SK-N-SH (cell line): ENCODE measurements around the gene HECW1. TPM values are rescaled to one million over a fixed set of nuclear protein-coding genes. Genes with fewer than 3 reads are reported as not detected.

ENCODE experiments used
- CTCF ChIA-PET: fragments of 300-600, 350-600 bp; formaldehyde crosslinking; extraction: SDS; loops from one replicate; lab custom pipeline; 2021; lab: Yijun Ruan, JAX
- POLR2A ChIA-PET: fragments of 350-600 bp; sonication (Branson Sonifier 250); formaldehyde crosslinking; extraction: SDS; loops from one replicate; lab custom pipeline; 2020; ENCODE audit warnings: antibody characterized with exemption, inconsistent platforms; lab: Yijun Ruan, JAX
- DNase-seq: peaks from one replicate; pipeline ENCODE4 v3.0.0; 2012
- H2AFZ ChIP-seq: fragments of 200-600 bp; sonication (generic); 2 replicates; pipeline ENCODE4 v1.8.1; 2016; ENCODE audit warnings: antibody characterized with exemption, mild to moderate bottlenecking, low read depth
- H3F3A ChIP-seq: fragments of 200-600 bp; sonication (generic); replicated peaks from 2 replicates; pipeline ENCODE3; 2016; ENCODE audit warnings: antibody characterized with exemption, mild to moderate bottlenecking; ENCODE audit not compliant: insufficient read depth
- H3K27ac ChIP-seq, 2 experiments: fragments of 200-500 bp in 1 of 2; fragments of 200-600 bp in 1 of 2; sonication (Bioruptor generic) in 1 of 2; sonication (generic), shearing (Covaris generic) in 1 of 2; 2 replicates each; pipeline versions ENCODE4 v1.5.1 to v1.6.1; 2014 to 2016; ENCODE audit warnings: low read depth in 2 of 2, inconsistent platforms in 1 of 2, low read length in 1 of 2, mild to moderate bottlenecking in 1 of 2, mixed read lengths in 1 of 2
- H3K27me3 ChIP-seq: fragments of 200-600 bp; sonication (generic), shearing (Covaris generic); 2 replicates; pipeline ENCODE4 v1.6.1; 2016; ENCODE audit warnings: mixed run types; ENCODE audit not compliant: insufficient read depth
- H3K36me3 ChIP-seq, 2 experiments: fragments of 200-500 bp in 1 of 2; fragments of 200-600 bp in 1 of 2; sonication (Bioruptor generic) in 1 of 2; sonication (generic) in 1 of 2; replicated peaks in 1 of 2; 2 replicates each; pipeline versions ENCODE3 to v1.5.1; 2014 to 2016; ENCODE audit warnings: low read length in 1 of 2, mild to moderate bottlenecking in 1 of 2; ENCODE audit not compliant: insufficient read depth in 2 of 2, control insufficient read depth in 1 of 2
- H3K4me1 ChIP-seq, 2 experiments: fragments of 200-500 bp in 1 of 2; fragments of 200-600 bp in 1 of 2; sonication (Bioruptor generic) in 1 of 2; sonication (generic), shearing (Covaris generic) in 1 of 2; 2 replicates each; pipeline versions ENCODE4 v1.5.1 to v1.6.1; 2014 to 2016; ENCODE audit warnings: low read depth in 1 of 2, low read length in 1 of 2, mixed run types in 1 of 2; ENCODE audit not compliant: insufficient read depth in 2 of 2, control insufficient read depth in 1 of 2
- H3K4me2 ChIP-seq: fragments of 200-600 bp; sonication (generic), shearing (Covaris generic); 2 replicates; pipeline ENCODE4 v1.6.1; 2017; ENCODE audit warnings: mixed run types
- H3K4me3 ChIP-seq, 2 experiments: fragments of 200-500 bp in 1 of 2; fragments of 200-600 bp in 1 of 2; sonication (Bioruptor generic) in 1 of 2; sonication (generic), shearing (Covaris generic) in 1 of 2; 2 replicates each; pipeline versions ENCODE4 v1.5.1 to v1.8.1; 2014 to 2016; ENCODE audit warnings: low read depth in 2 of 2, inconsistent platforms in 1 of 2, low read length in 1 of 2, mild to moderate bottlenecking in 1 of 2, mixed read lengths in 1 of 2, moderate library complexity in 1 of 2
- H3K79me2 ChIP-seq: fragments of 200-600 bp; sonication (generic); 2 replicates; pipeline ENCODE4 v1.8.1; 2017; ENCODE audit warnings: mild to moderate bottlenecking; ENCODE audit not compliant: insufficient read depth
- H3K9ac ChIP-seq: fragments of 200-600 bp; sonication (generic); 2 replicates; pipeline ENCODE4 v1.6.1; 2017; ENCODE audit warnings: mixed run types
- H3K9me2 ChIP-seq: fragments of 200-600 bp; sonication (generic); 2 replicates; pipeline ENCODE4 v1.6.1; 2017; ENCODE audit warnings: mixed run types
- H3K9me3 ChIP-seq: fragments of 200-600 bp; sonication (generic); 2 replicates; pipeline ENCODE4 v1.6.1; 2017; ENCODE audit warnings: mixed run types, mild to moderate bottlenecking, moderate library complexity
- H4K20me1 ChIP-seq: fragments of 200-600 bp; sonication (generic); 2 replicates; pipeline ENCODE4 v1.6.1; 2017; ENCODE audit warnings: mild to moderate bottlenecking, mixed run types; ENCODE audit not compliant: insufficient read depth
- ELF1 ChIP-seq: IDR thresholded peaks from 2 replicates; pipeline ENCODE4 v1.4.0; 2012
- FOSL2 ChIP-seq: IDR thresholded peaks from 2 replicates; pipeline ENCODE4 v1.4.0; 2012; ENCODE audit warnings: low read depth, mild to moderate bottlenecking, moderate library complexity, borderline replicate concordance
- FOXM1 ChIP-seq: IDR thresholded peaks from 2 replicates; pipeline ENCODE4 v1.4.0; 2012; ENCODE audit warnings: low read depth, mild to moderate bottlenecking
- GABPA ChIP-seq: IDR thresholded peaks from 2 replicates; pipeline ENCODE4 v1.4.0; 2012; ENCODE audit warnings: low read depth, mild to moderate bottlenecking
- GATA2 ChIP-seq: sonication (generic); formaldehyde crosslinking; IDR thresholded peaks from 2 replicates; pipeline ENCODE4 v1.5.0; 2020; ENCODE audit warnings: mild to moderate bottlenecking, missing genetic modification reagents
- JUND ChIP-seq: IDR thresholded peaks from 2 replicates; pipeline ENCODE4 v1.4.0; 2012
- NFIC ChIP-seq: IDR thresholded peaks from 2 replicates; pipeline ENCODE4 v1.4.0; 2012; ENCODE audit warnings: borderline replicate concordance
- POLR2AphosphoS5 ChIP-seq: IDR thresholded peaks from 2 replicates; pipeline ENCODE4 v1.6.1; 2012; ENCODE audit warnings: low read depth, low read length
- TAF1 ChIP-seq: IDR thresholded peaks from 2 replicates; pipeline ENCODE4 v1.6.1; 2012; ENCODE audit warnings: low read depth, mild to moderate bottlenecking, low read length, moderate library complexity, borderline replicate concordance
- TEAD4 ChIP-seq: IDR thresholded peaks from 2 replicates; pipeline ENCODE4 v1.4.0; 2012; ENCODE audit warnings: mild to moderate bottlenecking, borderline replicate concordance; ENCODE audit not compliant: insufficient read depth
- WGBS: methylation state at CpG from one replicate; pipeline ENCODE4 v1.1.6; 2017; ENCODE audit warnings: low lambda C conversion rate; 5-methylcytosine and 5-hydroxymethylcytosine counted together
- polyA plus RNA-seq, 3 experiments: library from polyadenylated mRNA; depleted of rRNA; stranded (reverse); fragments of >200 nt; gene quantifications; 2 replicates each; pipeline ENCODE4 v1.2.3, GENCODE V29; 2012
- TF ChIP-seq, protein P1 (sequence below): fragments of 150-350 bp; IDR thresholded peaks from 2 replicates; pipeline ENCODE4 v1.6.1; 2017; ENCODE audit warnings: antibody characterized with exemption, low read length, low read depth, borderline replicate concordance
- TF ChIP-seq, protein P2 (sequence below): fragments of 200-600 bp; sonication (generic); IDR thresholded peaks from 2 replicates; pipeline ENCODE4 v1.6.1; 2017; ENCODE audit warnings: antibody characterized with exemption, mild to moderate bottlenecking, moderate library complexity
- TF ChIP-seq, protein P3 (sequence below): IDR thresholded peaks from 2 replicates; pipeline ENCODE4 v1.4.0; 2012; ENCODE audit warnings: low read depth, borderline replicate concordance

Gene HECW1
- polyA plus RNA-seq, 1 of the 3 experiments (the other 2 are of a cell fraction): not detected

DNA sequence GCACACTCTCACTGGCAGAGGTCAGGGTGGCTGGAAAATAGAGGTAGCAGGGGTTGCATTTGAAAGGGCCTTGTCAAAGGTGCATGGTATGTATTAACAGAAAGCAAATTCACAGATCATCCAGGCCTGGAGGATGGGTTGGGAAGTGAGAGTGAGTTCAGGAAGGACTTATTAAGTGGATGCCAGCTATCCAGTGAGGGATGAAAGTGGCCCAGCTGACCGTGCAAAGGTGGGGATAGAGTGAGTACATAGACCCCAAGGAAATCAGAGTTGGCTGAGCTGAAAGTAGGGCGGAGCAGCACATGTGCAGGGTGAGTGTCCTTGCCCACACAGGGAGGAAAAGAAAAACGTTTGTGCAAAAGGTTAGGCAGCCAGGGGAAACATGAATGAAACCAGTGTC, 58.1 kb downstream of the HECW1 start:
- Histone ChIP-seq H4K20me1 (no peaks in the 10 kb centered on the region), H3K4me1 (no peaks in the 10 kb centered on the region), H2AFZ (no peak overlapping the region), H3K9ac (no peak overlapping the region), H3K9me3 (no peaks in the 10 kb centered on the region), H3K9me2 (no peaks in the 10 kb centered on the region), H3K4me2 (no peak overlapping the region), H3K79me2 (no peaks in the 10 kb centered on the region), H3K27ac (no peak overlapping the region), H3F3A (peaks cover under 1% of the 10 kb centered on the region), H3K27me3 (peaks cover 29% of the 10 kb centered on the region), H3K36me3 (no peaks in the 10 kb centered on the region), H3K4me3 (no peak overlapping the region)
- 14% methylated on average over 3 of the region's 3 CpGs for WGBS
- TF ChIP-seq, protein P1, sequence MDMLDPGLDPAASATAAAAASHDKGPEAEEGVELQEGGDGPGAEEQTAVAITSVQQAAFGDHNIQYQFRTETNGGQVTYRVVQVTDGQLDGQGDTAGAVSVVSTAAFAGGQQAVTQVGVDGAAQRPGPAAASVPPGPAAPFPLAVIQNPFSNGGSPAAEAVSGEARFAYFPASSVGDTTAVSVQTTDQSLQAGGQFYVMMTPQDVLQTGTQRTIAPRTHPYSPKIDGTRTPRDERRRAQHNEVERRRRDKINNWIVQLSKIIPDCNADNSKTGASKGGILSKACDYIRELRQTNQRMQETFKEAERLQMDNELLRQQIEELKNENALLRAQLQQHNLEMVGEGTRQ: no peak
- TF ChIP-seq TAF1: no peak
- TF ChIP-seq ELF1: no peak
- TF ChIP-seq FOXM1: no peak
- TF ChIP-seq JUND: no peak
- TF ChIP-seq GABPA: no peak
- no peak for TF ChIP-seq TEAD4
- TF ChIP-seq, protein P2, sequence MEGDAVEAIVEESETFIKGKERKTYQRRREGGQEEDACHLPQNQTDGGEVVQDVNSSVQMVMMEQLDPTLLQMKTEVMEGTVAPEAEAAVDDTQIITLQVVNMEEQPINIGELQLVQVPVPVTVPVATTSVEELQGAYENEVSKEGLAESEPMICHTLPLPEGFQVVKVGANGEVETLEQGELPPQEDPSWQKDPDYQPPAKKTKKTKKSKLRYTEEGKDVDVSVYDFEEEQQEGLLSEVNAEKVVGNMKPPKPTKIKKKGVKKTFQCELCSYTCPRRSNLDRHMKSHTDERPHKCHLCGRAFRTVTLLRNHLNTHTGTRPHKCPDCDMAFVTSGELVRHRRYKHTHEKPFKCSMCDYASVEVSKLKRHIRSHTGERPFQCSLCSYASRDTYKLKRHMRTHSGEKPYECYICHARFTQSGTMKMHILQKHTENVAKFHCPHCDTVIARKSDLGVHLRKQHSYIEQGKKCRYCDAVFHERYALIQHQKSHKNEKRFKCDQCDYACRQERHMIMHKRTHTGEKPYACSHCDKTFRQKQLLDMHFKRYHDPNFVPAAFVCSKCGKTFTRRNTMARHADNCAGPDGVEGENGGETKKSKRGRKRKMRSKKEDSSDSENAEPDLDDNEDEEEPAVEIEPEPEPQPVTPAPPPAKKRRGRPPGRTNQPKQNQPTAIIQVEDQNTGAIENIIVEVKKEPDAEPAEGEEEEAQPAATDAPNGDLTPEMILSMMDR: no peak
- no peak for DNase-seq
- CTCF ChIA-PET: interaction anchor here (0.8 to 1.2 kb wide), 2 partner anchors 20 to 62 kb away, joined by 3 to 4 read pairs; no protein-coding TSS in a partner anchor
- POLR2A ChIA-PET: no interaction called here

DNA sequence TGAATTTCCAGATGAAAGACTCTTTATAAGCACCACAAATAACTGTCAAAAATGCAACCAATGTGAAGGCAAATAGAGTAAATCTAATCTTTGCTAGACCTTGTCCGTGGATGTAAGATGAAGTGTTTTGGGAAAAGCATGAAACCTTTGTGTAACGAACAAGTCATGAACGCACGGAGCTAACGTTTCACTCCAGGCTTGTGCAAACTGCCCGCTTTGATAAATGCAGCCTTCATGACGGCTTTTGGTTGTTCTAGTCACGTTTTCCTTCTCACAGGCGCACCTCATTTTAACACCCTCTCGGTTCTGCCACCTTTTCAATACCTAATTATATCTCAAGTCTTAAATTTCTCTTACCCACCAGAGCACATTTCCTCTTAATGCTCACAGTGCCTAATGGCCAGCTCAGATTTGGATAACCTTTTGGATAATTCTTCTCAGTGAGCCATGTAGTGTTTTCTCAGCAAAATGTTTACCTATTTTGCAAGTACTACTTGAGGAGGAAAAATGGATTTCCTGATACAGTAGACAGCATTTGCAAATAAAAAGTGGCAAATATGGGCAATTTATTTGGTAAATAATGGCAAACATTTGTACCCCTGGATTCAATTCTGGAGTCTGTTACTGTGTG, 63.2 kb downstream of the HECW1 start:
- Histone ChIP-seq H3K27me3 (peaks cover 51% of the 10 kb centered on the region), H3K9me2 (no peaks in the 10 kb centered on the region), H3F3A (no peaks in the 10 kb centered on the region), H3K9me3 (no peaks in the 10 kb centered on the region), H3K36me3 (no peaks in the 10 kb centered on the region), H2AFZ (no peak overlapping the region), H4K20me1 (no peaks in the 10 kb centered on the region), H3K4me1 (no peaks in the 10 kb centered on the region), H3K4me3 (no peak overlapping the region), H3K79me2 (no peaks in the 10 kb centered on the region), H3K27ac (no peak overlapping the region), H3K9ac (no peak overlapping the region), H3K4me2 (no peak overlapping the region)
- TF ChIP-seq FOXM1: no peak
- TF ChIP-seq, protein P3, sequence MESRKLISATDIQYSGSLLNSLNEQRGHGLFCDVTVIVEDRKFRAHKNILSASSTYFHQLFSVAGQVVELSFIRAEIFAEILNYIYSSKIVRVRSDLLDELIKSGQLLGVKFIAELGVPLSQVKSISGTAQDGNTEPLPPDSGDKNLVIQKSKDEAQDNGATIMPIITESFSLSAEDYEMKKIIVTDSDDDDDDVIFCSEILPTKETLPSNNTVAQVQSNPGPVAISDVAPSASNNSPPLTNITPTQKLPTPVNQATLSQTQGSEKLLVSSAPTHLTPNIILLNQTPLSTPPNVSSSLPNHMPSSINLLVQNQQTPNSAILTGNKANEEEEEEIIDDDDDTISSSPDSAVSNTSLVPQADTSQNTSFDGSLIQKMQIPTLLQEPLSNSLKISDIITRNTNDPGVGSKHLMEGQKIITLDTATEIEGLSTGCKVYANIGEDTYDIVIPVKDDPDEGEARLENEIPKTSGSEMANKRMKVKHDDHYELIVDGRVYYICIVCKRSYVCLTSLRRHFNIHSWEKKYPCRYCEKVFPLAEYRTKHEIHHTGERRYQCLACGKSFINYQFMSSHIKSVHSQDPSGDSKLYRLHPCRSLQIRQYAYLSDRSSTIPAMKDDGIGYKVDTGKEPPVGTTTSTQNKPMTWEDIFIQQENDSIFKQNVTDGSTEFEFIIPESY: no peak
- TF ChIP-seq GATA2 (CRISPR knock-in tag): no peak
- TF ChIP-seq POLR2AphosphoS5: no peak
- TF ChIP-seq FOSL2: no peak
- TF ChIP-seq NFIC: no peak
- ChIA-PET CTCF (interaction anchor here (1.3 kb wide), 1 partner anchor 67 kb away, joined by 4 read pairs; no protein-coding TSS in a partner anchor), POLR2A (no interaction called here)
- DNase-seq: no peak
- WGBS: 39% methylated on average over 10 of the region's 10 CpGs
